Activated T-helper 1 cell treated with Interleukin-2 at 50 U/mL for 16 hours (primary cell): Measurements from ENCODE around the gene RHAG.

ENCODE experiments used
- DNase-seq: peaks from one replicate; pipeline ENCODE4 v3.0.0-alpha.2; 2020; ENCODE audit warnings: low read depth

Gene RHAG

GRCh38 chr6:49564552-49564951 lies 72.1 kb downstream of the RHAG start:
- DNase-seq = no peak

GRCh38 chr6:49563006-49563886 lies 73.4 kb downstream of the RHAG start:
- DNase-seq = no peak

GRCh38 chr6:49558238-49558637 lies 78.4 kb downstream of the RHAG start:
- no peak for DNase-seq

- DNase-seq = no peak
Measured at GRCh38 chr6:49557177-49557576, 79.5 kb downstream of the RHAG start.

- DNase-seq = no peak
Measured at GRCh38 chr6:49556429-49556837, 80.2 kb downstream of the RHAG start.

GRCh38 chr6:49555951-49556350 lies 80.7 kb downstream of the RHAG start:
- no peak for DNase-seq
